Renal cortical epithelial cell (primary cell): ENCODE results near the gene KCNK2. TPM values are rescaled to one million over a fixed set of nuclear protein-coding genes. Genes with fewer than 3 reads are reported as not detected.
"Not testable (repeated sequence)": the region's sequence is repeated elsewhere in the genome, so short reads cannot be mapped to it uniquely, and the experiment has no call there.

Experiments used
- DNase-seq: peaks from one replicate; pipeline ENCODE4 v3.0.0-alpha.2; 2011; ENCODE audit warnings: low read depth
- total RNA-seq: library from RNA; depleted of rRNA; stranded (reverse); fragments of >200 nt; gene quantifications from 2 replicates; pipeline ENCODE4 v1.2.3, GENCODE V29; 2014

The KCNK2 gene
- total RNA-seq, 1 donor from 2014 or later: 0.25 TPM

GRCh38 chr1:215151841-215152549 lies 69.5 kb downstream of the KCNK2 start:
- no peak for DNase-seq

- peak; percentile 9 for DNase-seq
These were observed 73.7 kb downstream of the KCNK2 start for GRCh38 chr1:215156232-215156631.

- no peak for DNase-seq
These were observed 77.8 kb downstream of the KCNK2 start for GRCh38 chr1:215160351-215160750.

GRCh38 chr1:215163144-215163543 lies 80.6 kb downstream of the KCNK2 start:
- not testable (repeated sequence) for DNase-seq

- DNase-seq: no peak
These were observed 84.3 kb downstream of the KCNK2 start for GRCh38 chr1:215166886-215167285.

- DNase-seq: peak; percentile 19
These were observed 99.0 kb downstream of the KCNK2 start for GRCh38 chr1:215181518-215181917.

GRCh38 chr1:215185067-215185620 lies 102.6 kb downstream of the KCNK2 start:
- DNase-seq: no peak

GRCh38 chr1:215188302-215188950 lies 105.9 kb downstream of the KCNK2 start:
- DNase-seq: no peak

GRCh38 chr1:215192306-215192705 lies 109.8 kb downstream of the KCNK2 start:
- peak; percentile 33 for DNase-seq

- peak; percentile 14 for DNase-seq
These were observed 115.5 kb downstream of the KCNK2 start for GRCh38 chr1:215198021-215198420.

- no peak for DNase-seq
These were observed 117.6 kb downstream of the KCNK2 start for GRCh38 chr1:215200121-215200520.

GRCh38 chr1:215201283-215201682 lies 118.7 kb downstream of the KCNK2 start:
- no peak for DNase-seq

- peak; percentile 46 for DNase-seq
These were observed 120.3 kb downstream of the KCNK2 start for GRCh38 chr1:215202868-215203267.

- no peak for DNase-seq
These were observed 127.6 kb downstream of the KCNK2 start for GRCh38 chr1:215210167-215210566.

GRCh38 chr1:215215846-215216245 lies 133.3 kb downstream of the KCNK2 start:
- no peak for DNase-seq

- no peak for DNase-seq
These were observed 136.8 kb downstream of the KCNK2 start for GRCh38 chr1:215219372-215219771.

- peak; percentile 28 for DNase-seq
These were observed 137.8 kb downstream of the KCNK2 start for GRCh38 chr1:215220346-215220745.

- no peak for DNase-seq
These were observed 144.2 kb downstream of the KCNK2 start for GRCh38 chr1:215226757-215227156.

- no peak for DNase-seq
These were observed 145.7 kb downstream of the KCNK2 start for GRCh38 chr1:215228193-215228592.

GRCh38 chr1:215241451-215241850 lies 158.9 kb downstream of the KCNK2 start:
- DNase-seq: no peak

- no peak for DNase-seq
These were observed 161.0 kb downstream of the KCNK2 start for GRCh38 chr1:215243345-215244054.

GRCh38 chr1:215250913-215251312 lies 168.4 kb downstream of the KCNK2 start:
- no peak for DNase-seq

- DNase-seq: no peak
These were observed 168.9 kb downstream of the KCNK2 start for GRCh38 chr1:215251428-215251827.
